Measurements from ENCODE around the gene LZTR1.
"Not testable (repeated sequence)": the region's sequence is repeated elsewhere in the genome, so short reads cannot be mapped to it uniquely, and the experiment has no call there.

The LZTR1 gene

DNA sequence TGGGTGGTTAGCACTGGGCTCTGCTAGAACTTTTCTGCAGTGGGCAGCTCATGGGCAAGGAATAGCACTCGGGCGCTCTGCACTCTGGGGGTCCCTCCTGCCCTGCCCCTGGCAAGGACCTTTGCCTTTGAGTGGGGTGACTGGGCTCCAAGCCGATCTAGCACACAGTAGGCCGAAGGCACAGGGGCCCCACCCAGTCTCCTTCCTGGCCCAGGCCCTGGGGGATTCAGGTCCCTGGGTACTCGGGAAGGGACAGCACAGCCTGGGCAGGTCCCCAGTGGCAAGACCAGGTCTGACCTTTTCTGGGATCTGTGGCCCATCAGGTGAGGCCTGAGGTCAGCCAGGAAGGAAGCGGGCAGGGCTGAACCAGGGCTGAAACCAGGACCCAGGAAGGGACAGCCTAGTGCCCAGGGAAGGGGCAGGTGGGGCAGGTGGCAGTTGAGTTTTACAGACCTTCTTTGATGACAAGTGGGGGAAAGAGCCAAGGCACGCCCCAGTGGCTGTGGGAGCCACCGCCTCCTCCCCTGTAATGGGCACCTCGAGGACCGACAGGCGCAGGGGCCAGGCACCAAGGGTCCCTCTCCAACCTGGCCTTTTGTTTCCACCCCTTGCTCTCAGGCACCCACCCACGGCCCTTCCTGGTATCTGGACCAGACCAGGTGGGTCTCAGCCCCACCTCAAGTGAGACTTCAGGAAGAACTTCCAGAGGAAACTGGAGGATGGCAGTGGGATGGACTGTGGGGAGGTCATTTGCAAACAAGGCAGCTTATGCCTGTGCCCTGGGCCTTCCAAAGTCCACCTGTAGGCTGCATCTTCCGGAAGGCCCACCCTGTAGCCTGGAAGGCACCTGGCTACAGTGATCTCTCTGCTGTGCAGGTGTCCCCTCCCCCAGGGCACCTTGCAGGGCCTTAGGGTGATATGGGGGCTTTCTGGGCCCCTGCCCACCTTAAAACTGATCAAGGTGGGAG lies 15.9 kb upstream of the LZTR1 start:
- Histone ChIP-seq H3K27me3 (ENCODE audit: control insufficient read depth in 2 of 2, insufficient read depth in 2 of 2, low read length in 2 of 2) (no peaks in the 10 kb centered on the region), H3K9ac (ENCODE audit: low read depth in 1 of 2, low read length in 2 of 2) (peak overlapping the region; percentile 74 to 85), H3K36me3 (ENCODE audit: control insufficient read depth in 2 of 2, insufficient read depth in 2 of 2, low read length in 2 of 2) (peaks cover 2 to 3% of the 10 kb centered on the region in 2 donors), H3K27ac (ENCODE audit: low read depth in 2 of 2, low read length in 2 of 2) (peak overlapping the region; percentile 89 to 94), H3K9me3 (ENCODE audit: control insufficient read depth in 2 of 2, low read length in 2 of 2) (no peaks in the 10 kb centered on the region), H3K4me1 (ENCODE audit: control insufficient read depth in 2 of 2, insufficient read depth in 2 of 2, low read length in 2 of 2) (peaks cover 32 to 38% of the 10 kb centered on the region in 2 donors), H3K4me3 (ENCODE audit: low read length in 2 of 2) (peak overlapping the region; percentile 42 to 62)

DNA sequence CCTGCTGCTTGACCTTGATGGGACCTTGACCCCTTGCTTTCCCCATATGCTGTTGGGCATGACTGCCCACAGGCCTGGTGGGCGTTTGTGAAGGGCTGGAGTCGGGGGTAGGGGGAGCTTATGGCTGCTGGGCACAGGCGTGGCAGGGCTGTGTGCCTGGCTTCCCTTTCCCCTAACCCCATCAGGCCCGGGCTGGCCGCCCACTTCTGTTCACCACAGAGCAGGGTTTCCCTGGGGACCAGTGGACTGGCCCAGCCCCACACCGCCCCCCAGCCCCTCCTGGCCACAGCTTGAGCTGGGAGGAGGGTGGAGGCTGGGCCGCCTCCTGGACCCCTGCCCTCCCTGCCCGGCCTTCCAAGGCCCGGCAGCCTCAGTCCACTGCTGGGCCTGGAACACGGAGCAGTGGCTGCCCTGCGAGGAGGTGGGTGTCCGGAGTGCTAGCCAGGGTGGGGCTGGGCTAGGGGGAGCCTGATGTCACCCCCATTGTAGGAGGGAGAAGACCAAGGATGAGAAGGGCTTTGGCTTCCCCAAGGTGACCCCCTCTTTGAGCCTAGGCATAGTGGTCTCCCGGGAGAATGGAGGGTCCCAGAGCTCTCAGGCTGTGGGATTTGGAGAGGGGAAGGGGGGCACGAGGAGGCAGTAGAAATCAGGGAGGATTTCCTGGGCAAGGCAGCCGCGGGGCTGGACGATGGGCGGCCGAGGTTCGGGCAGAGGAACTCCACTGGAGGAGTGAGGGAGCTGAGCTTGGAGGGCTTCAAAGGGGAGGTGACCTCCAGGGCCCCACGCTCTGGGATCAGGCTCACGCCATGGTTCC lies 15.0 kb upstream of the LZTR1 start, which contains the start of gene AIFM3:
TSS of gene AIFM3 (plus strand) at position 373 of the 814 bp plus-strand sequence. CDS start 690 bp downstream, outside the sequence.
- Histone ChIP-seq H3K36me3 (ENCODE audit: control insufficient read depth in 2 of 2, insufficient read depth in 2 of 2, low read length in 2 of 2) (peaks cover 2 to 3% of the 10 kb centered on the region in 2 donors), H3K4me3 (ENCODE audit: low read length in 2 of 2) (peak within 1 kb of the TSS; percentile 42 to 62), H3K9ac (ENCODE audit: low read depth in 1 of 2, low read length in 2 of 2) (peak within 1 kb of the TSS; percentile 44 to 85), H3K9me3 (ENCODE audit: control insufficient read depth in 2 of 2, low read length in 2 of 2) (no peaks in the 10 kb centered on the region), H3K4me1 (ENCODE audit: control insufficient read depth in 2 of 2, insufficient read depth in 2 of 2, low read length in 2 of 2) (peaks cover 29 to 33% of the 10 kb centered on the region in 2 donors), H3K27ac (ENCODE audit: low read depth in 2 of 2, low read length in 2 of 2) (peak within 1 kb of the TSS; percentile 89 to 94), H3K27me3 (ENCODE audit: control insufficient read depth in 2 of 2, insufficient read depth in 2 of 2, low read length in 2 of 2) (no peaks in the 10 kb centered on the region)

DNA sequence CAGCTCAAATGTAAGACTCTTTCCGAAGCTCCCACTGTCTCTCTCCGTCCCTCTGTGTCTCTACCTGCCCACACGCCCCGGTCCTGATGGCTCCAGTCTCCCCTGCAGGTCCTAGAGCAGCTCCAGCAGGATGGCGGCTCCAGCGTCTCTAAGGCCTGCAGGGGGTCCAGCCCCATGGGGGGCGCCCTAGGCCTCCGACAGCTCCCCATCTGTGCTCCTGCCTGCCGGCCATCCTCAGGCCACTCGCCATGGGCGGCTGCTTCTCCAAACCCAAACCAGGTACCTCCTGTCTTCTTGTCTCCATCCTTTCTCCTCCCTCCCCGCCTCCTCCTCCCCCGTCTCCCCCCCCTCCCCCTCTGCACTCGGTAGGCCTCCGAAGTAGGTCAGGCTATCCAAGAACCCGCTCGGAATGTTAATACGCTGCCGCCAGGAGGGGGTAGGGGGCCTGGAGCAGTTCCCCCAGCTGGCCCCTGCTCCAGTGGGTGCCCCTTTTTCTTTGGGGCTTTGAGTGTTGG lies 14.3 kb upstream of the LZTR1 start:
- H3K9ac ChIP-seq (ENCODE audit: low read depth in 1 of 2, low read length in 2 of 2) = no peak overlapping the region
- no peak overlapping the region for H3K27ac ChIP-seq (ENCODE audit: low read depth in 2 of 2, low read length in 2 of 2)
- H3K4me3 ChIP-seq (ENCODE audit: low read length in 2 of 2) = no peak overlapping the region
- H3K36me3 ChIP-seq (ENCODE audit: control insufficient read depth in 2 of 2, insufficient read depth in 2 of 2, low read length in 2 of 2) = peaks cover 2 to 3% of the 10 kb centered on the region in 2 donors
- peaks cover 29 to 33% of the 10 kb centered on the region in 2 donors for H3K4me1 ChIP-seq (ENCODE audit: control insufficient read depth in 2 of 2, insufficient read depth in 2 of 2, low read length in 2 of 2)
- no peaks in the 10 kb centered on the region for H3K27me3 ChIP-seq (ENCODE audit: control insufficient read depth in 2 of 2, insufficient read depth in 2 of 2, low read length in 2 of 2)
- no peaks in the 10 kb centered on the region for H3K9me3 ChIP-seq (ENCODE audit: control insufficient read depth in 2 of 2, low read length in 2 of 2)

DNA sequence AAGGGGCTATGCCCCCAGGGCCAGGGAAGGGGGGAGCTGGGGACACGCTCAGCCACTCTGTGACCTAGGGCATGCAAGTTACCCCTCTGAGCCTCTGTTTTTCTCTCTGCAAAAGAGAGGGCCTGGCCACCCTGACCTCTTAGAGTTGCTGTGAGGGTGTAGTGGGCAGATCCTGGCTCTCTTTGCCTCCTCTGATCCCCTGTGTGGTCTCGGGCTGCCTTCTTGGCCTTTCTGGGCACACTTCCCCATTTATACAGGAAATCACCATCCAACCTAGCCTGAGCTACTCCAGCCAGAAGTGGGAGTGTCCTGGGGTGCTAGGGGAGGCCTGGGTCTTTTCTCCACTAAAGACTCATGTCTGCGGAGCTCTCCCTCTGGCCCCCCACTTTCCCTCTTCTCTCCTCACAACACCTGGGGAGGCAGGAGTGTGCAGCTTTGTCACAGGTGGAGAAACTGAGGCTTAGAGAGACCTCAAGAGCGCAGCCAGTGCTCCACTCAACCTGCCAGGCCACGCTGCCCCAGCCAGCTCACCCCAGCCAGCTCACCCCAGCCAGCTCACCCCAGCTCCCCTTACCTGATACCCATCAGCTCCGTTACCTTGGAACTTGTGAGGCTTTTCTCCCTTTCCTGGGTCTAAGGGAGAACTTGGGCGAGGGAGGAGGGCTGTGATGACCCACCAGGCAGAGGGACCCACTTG lies 13.7 kb upstream of the LZTR1 start:
- H3K27ac ChIP-seq (ENCODE audit: low read depth in 2 of 2, low read length in 2 of 2) = no peak overlapping the region
- H3K9me3 ChIP-seq (ENCODE audit: control insufficient read depth in 2 of 2, low read length in 2 of 2) = no peaks in the 10 kb centered on the region
- no peak overlapping the region for H3K9ac ChIP-seq (ENCODE audit: low read depth in 1 of 2, low read length in 2 of 2)
- H3K4me3 ChIP-seq (ENCODE audit: low read length in 2 of 2) = no peak overlapping the region
- peaks cover 2 to 3% of the 10 kb centered on the region in 2 donors for H3K36me3 ChIP-seq (ENCODE audit: control insufficient read depth in 2 of 2, insufficient read depth in 2 of 2, low read length in 2 of 2)
- no peaks in the 10 kb centered on the region for H3K27me3 ChIP-seq (ENCODE audit: control insufficient read depth in 2 of 2, insufficient read depth in 2 of 2, low read length in 2 of 2)
- peaks cover 29 to 33% of the 10 kb centered on the region in 2 donors for H3K4me1 ChIP-seq (ENCODE audit: control insufficient read depth in 2 of 2, insufficient read depth in 2 of 2, low read length in 2 of 2)

DNA sequence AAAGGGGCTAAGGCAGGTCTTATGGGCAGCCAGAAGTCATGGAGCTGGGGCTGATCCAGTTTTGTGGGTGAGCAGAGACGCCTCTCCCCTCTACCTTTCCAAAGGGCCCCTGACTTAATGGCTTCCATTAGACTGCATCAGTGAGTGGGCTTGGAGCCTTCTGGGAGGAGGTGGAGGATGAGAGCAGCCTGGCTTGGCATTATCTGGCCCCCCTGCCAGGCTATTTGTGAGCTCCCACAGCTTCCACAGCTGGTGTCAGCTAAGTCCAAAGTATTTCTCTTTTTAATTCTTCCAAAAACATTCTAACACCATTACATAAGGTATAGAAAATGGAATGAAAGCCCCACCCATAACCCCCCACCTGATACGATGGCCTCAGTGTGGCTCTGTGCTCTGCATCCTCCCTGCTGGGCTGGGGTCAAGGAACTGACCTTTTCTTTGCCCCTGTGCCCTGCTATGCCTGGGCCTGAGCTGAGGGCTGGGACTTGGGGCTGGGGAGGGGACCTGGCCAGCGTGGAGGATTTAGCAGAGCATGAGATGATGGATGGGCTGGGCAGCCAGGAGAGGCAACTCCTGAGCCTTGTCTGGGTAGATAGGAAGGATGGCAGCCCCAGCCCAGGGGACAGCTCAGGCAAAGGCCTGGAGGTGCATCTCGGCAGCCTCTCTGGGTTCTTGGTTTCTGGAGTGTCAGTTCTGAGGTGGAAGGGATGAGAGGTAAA lies 11.0 kb upstream of the LZTR1 start:
- Histone ChIP-seq H3K36me3 (ENCODE audit: control insufficient read depth in 2 of 2, insufficient read depth in 2 of 2, low read length in 2 of 2) (peaks cover 5 to 6% of the 10 kb centered on the region in 2 donors), H3K27me3 (ENCODE audit: control insufficient read depth in 2 of 2, insufficient read depth in 2 of 2, low read length in 2 of 2) (no peaks in the 10 kb centered on the region), H3K9ac (ENCODE audit: low read depth in 1 of 2, low read length in 2 of 2) (no peak overlapping the region), H3K4me3 (ENCODE audit: low read length in 2 of 2) (no peak overlapping the region), H3K4me1 (ENCODE audit: control insufficient read depth in 2 of 2, insufficient read depth in 2 of 2, low read length in 2 of 2) (peaks cover 11 to 14% of the 10 kb centered on the region in 2 donors), H3K9me3 (ENCODE audit: control insufficient read depth in 2 of 2, low read length in 2 of 2) (no peaks in the 10 kb centered on the region), H3K27ac (ENCODE audit: low read depth in 2 of 2, low read length in 2 of 2) (no peak overlapping the region)

DNA sequence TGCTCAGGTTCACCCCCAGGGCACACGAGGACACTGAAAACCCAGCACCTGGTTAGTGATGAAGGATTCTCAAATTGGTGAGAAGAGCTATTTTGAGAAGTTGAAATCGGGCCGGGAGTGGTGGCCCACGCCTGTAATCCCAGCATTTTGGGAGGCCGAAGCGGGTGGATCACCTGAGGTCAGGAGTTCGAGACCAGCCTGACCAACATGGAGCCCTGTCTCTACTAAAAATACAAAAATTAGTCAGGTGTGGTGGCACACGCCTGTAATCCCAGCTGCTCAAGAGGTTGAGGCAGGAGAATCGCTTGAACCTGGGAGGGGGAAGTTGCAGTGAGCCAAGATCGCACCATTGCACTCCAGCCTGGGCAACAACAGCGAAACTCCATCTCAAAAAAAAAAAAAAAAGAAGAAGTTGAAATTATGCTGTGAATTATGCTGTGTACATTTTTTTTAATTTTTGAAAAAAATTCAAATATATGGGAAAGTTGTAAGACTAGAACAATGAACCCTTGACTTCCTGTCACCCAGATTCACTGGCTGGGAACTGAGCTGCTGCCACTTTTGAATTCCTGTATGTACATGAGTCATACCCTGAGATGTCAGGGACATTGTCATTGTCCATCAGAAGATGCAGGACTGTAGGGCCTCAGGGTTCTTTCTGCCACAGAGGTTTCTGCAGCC lies 9.9 kb upstream of the LZTR1 start:
- H3K9me3 ChIP-seq (ENCODE audit: control insufficient read depth in 2 of 2, low read length in 2 of 2); H3K36me3 ChIP-seq (ENCODE audit: control insufficient read depth in 2 of 2, insufficient read depth in 2 of 2, low read length in 2 of 2); H3K9ac ChIP-seq (ENCODE audit: low read depth in 1 of 2, low read length in 2 of 2); H3K27me3 ChIP-seq (ENCODE audit: control insufficient read depth in 2 of 2, insufficient read depth in 2 of 2, low read length in 2 of 2); H3K27ac ChIP-seq (ENCODE audit: low read depth in 2 of 2, low read length in 2 of 2); H3K4me3 ChIP-seq (ENCODE audit: low read length in 2 of 2); H3K4me1 ChIP-seq (ENCODE audit: control insufficient read depth in 2 of 2, insufficient read depth in 2 of 2, low read length in 2 of 2): not testable (repeated sequence)

DNA sequence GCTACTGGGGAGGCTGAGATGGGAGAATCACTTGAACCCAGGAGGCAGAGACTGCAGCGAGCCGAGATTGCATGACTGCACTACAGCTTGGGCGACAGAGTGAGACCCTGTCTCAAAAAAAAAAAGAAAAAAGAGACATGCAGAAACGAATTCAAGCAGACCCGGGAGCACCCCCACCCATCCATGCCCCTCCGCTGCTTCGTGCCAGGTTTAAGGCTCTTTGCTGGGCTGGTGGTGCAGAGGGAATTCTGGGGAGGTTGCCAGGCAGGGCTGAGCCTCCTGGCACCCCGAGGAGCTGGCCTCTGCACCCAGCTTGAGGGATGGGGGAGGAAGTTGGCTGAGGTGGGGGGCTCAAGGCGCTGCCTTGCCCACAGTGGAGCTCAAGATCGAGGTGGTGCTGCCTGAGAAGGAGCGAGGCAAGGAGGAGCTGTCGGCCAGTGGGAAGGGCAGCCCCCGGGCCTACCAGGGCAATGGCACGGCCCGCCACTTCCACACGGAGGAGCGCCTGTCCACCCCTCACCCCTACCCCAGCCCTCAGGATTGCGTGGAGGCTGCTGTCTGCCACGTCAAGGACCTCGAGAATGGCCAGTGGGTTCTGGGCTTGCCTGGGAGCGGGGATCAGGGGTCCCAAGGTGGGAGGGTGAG lies 9.0 kb upstream of the LZTR1 start:
- no peak overlapping the region for H3K4me3 ChIP-seq (ENCODE audit: low read length in 2 of 2)
- H3K9me3 ChIP-seq (ENCODE audit: control insufficient read depth in 2 of 2, low read length in 2 of 2) = no peaks in the 10 kb centered on the region
- no peak overlapping the region for H3K27ac ChIP-seq (ENCODE audit: low read depth in 2 of 2, low read length in 2 of 2)
- peaks cover 0 to 2% of the 10 kb centered on the region in 2 donors for H3K4me1 ChIP-seq (ENCODE audit: control insufficient read depth in 2 of 2, insufficient read depth in 2 of 2, low read length in 2 of 2)
- H3K9ac ChIP-seq (ENCODE audit: low read depth in 1 of 2, low read length in 2 of 2) = no peak overlapping the region
- H3K27me3 ChIP-seq (ENCODE audit: control insufficient read depth in 2 of 2, insufficient read depth in 2 of 2, low read length in 2 of 2) = no peaks in the 10 kb centered on the region
- peaks cover 8 to 9% of the 10 kb centered on the region in 2 donors for H3K36me3 ChIP-seq (ENCODE audit: control insufficient read depth in 2 of 2, insufficient read depth in 2 of 2, low read length in 2 of 2)

DNA sequence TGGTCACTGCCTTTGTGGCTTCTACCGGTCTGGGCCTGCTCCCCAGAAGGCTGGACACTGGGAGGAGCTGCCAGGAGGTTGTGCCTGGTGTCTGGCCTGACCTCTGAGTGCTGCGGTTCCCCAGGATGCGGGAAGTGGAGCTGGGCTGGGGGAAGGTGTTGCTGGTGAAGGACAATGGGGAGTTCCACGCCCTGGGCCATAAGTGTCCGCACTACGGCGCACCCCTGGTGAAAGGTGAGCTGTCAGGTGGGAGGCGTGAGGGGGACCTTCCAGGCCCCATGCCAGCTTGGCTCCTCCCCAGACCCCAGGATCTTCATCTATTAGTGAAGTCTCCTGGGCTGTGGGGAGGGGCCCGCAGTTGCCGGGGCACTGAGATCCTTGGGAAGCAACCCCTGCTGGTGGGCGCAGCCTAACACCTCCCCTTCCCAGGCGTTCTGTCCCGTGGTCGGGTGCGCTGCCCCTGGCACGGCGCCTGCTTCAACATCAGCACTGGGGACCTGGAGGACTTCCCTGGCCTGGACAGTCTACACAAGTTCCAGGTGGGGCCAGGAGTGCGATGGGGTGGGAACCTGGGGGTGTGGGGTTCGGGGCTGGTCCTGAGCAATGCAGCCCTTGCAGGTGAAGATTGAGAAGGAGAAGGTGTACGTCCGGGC lies 8.3 kb upstream of the LZTR1 start:
- Histone ChIP-seq H3K4me3 (ENCODE audit: low read length in 2 of 2) (no peak overlapping the region), H3K27me3 (ENCODE audit: control insufficient read depth in 2 of 2, insufficient read depth in 2 of 2, low read length in 2 of 2) (no peaks in the 10 kb centered on the region), H3K4me1 (ENCODE audit: control insufficient read depth in 2 of 2, insufficient read depth in 2 of 2, low read length in 2 of 2) (no peaks in the 10 kb centered on the region), H3K36me3 (ENCODE audit: control insufficient read depth in 2 of 2, insufficient read depth in 2 of 2, low read length in 2 of 2) (peaks cover 9 to 12% of the 10 kb centered on the region in 2 donors), H3K27ac (ENCODE audit: low read depth in 2 of 2, low read length in 2 of 2) (no peak overlapping the region), H3K9me3 (ENCODE audit: control insufficient read depth in 2 of 2, low read length in 2 of 2) (no peaks in the 10 kb centered on the region), H3K9ac (ENCODE audit: low read depth in 1 of 2, low read length in 2 of 2) (no peak overlapping the region)

Data from mucosa of rectum (tissue), 2 donors.